Mesenchymal stem cell (in vitro differentiated cells and primary cell): ENCODE data around the gene IQSEC2.
A peak's percentile ranks its signal among the peaks of the same experiment; 100 is the strongest.

Experiments
- DNase-seq: peaks from one replicate; pipeline ENCODE4 v3.0.0-alpha.2; 2013
- H2AFZ ChIP-seq: one replicate; pipeline ENCODE4 v1.6.1; 2013; ENCODE audit warnings: low read depth, mild to moderate bottlenecking, control low read depth, inconsistent platforms, low read length, moderate library complexity
- H2AK5ac ChIP-seq: 2 replicates; pipeline ENCODE4 v1.6.1; 2013; ENCODE audit warnings: low read length, moderate library complexity, mild to moderate bottlenecking, inconsistent platforms; ENCODE audit not compliant: severe bottlenecking
- H2BK120ac ChIP-seq: one replicate; pipeline ENCODE4 v1.6.1; 2013; ENCODE audit warnings: low read depth, mild to moderate bottlenecking, inconsistent platforms, low read length, moderate library complexity
- H2BK12ac ChIP-seq, 2 experiments: one replicate each; pipeline ENCODE4 v1.6.1; 2013; ENCODE audit warnings: inconsistent platforms in 2 of 2, low read length in 2 of 2, mild to moderate bottlenecking in 2 of 2, moderate library complexity in 2 of 2, control low read depth in 1 of 2
- H2BK15ac ChIP-seq: one replicate; pipeline ENCODE4 v1.6.1; 2013; ENCODE audit warnings: mild to moderate bottlenecking, low read depth, inconsistent platforms; ENCODE audit not compliant: poor library complexity, severe bottlenecking
- H2BK5ac ChIP-seq: 2 replicates; pipeline ENCODE4 v1.6.1; 2013; ENCODE audit warnings: low read depth, mild to moderate bottlenecking, low read length, control low read depth, inconsistent platforms; ENCODE audit not compliant: poor library complexity, severe bottlenecking
- H3K14ac ChIP-seq, 2 experiments: one replicate each; pipeline ENCODE4 v1.6.1; 2013; ENCODE audit warnings: inconsistent platforms in 2 of 2, low read length in 2 of 2, control low read depth in 1 of 2, mild to moderate bottlenecking in 1 of 2, moderate library complexity in 1 of 2
- H3K18ac ChIP-seq, 2 experiments: one replicate each; pipeline ENCODE4 v1.6.1; 2013; ENCODE audit warnings: inconsistent platforms in 2 of 2, low read length in 2 of 2, control low read depth in 1 of 2, low read depth in 1 of 2, mild to moderate bottlenecking in 1 of 2
- H3K23ac ChIP-seq, 2 experiments: one replicate each; pipeline ENCODE4 v1.6.1; 2013; ENCODE audit warnings: inconsistent platforms in 2 of 2, low read length in 2 of 2, mild to moderate bottlenecking in 2 of 2, moderate library complexity in 2 of 2, control low read depth in 1 of 2
- H3K27ac ChIP-seq: 2 replicates; pipeline ENCODE4 v1.5.1; 2013; ENCODE audit warnings: mild to moderate bottlenecking, moderate library complexity, low read length, control low read depth, inconsistent platforms; ENCODE audit not compliant: poor library complexity, severe bottlenecking
- H3K27me3 ChIP-seq, 2 experiments: 2 replicates each; pipeline versions ENCODE4 v1.6.1 to v1.7.0; 2013; ENCODE audit warnings: low read length in 2 of 2, mild to moderate bottlenecking in 2 of 2, moderate library complexity in 2 of 2, control low read depth in 1 of 2, inconsistent platforms in 1 of 2; ENCODE audit not compliant: control insufficient read depth in 1 of 2, insufficient read depth in 1 of 2
- H3K36me3 ChIP-seq, 2 experiments: 2 replicates each; pipeline versions ENCODE4 v1.6.1 to v1.7.0; 2013; ENCODE audit warnings: low read length in 2 of 2, control low read depth in 1 of 2, inconsistent platforms in 1 of 2, low read depth in 1 of 2, mild to moderate bottlenecking in 1 of 2; ENCODE audit not compliant: insufficient read depth in 2 of 2, control insufficient read depth in 1 of 2
- H3K4ac ChIP-seq, 2 experiments: one replicate each; pipeline ENCODE4 v1.6.1; 2013; ENCODE audit warnings: inconsistent platforms in 2 of 2, low read length in 2 of 2, mild to moderate bottlenecking in 2 of 2, moderate library complexity in 2 of 2, control low read depth in 1 of 2, low read depth in 1 of 2
- H3K4me1 ChIP-seq: 2 replicates; pipeline ENCODE4 v1.6.1; 2013; ENCODE audit warnings: low read depth, low read length, control low read depth; ENCODE audit not compliant: control insufficient read depth, insufficient read depth
- H3K4me2 ChIP-seq: 2 replicates; pipeline ENCODE4 v1.6.1; 2013; ENCODE audit warnings: low read length, mild to moderate bottlenecking, inconsistent platforms; ENCODE audit not compliant: poor library complexity, severe bottlenecking
- H3K4me3 ChIP-seq, 2 experiments: 2 replicates each; pipeline versions ENCODE4 v1.5.1 to v1.7.0; 2013; ENCODE audit warnings: low read length in 2 of 2, mild to moderate bottlenecking in 2 of 2, control low read depth in 1 of 2, low read depth in 1 of 2; ENCODE audit not compliant: insufficient read depth in 1 of 2
- H3K79me1 ChIP-seq: replicated peaks from 2 replicates; pipeline ENCODE4 v1.6.1; 2013; ENCODE audit warnings: mild to moderate bottlenecking, control low read depth, low read length, inconsistent platforms; ENCODE audit not compliant: poor library complexity, severe bottlenecking
- H3K9ac ChIP-seq: 2 replicates; pipeline ENCODE4 v1.7.0; 2013; ENCODE audit warnings: mild to moderate bottlenecking, low read length, moderate library complexity
- H3K9me3 ChIP-seq: 2 replicates; pipeline ENCODE4 v1.7.0; 2013; ENCODE audit warnings: mild to moderate bottlenecking, low read length; ENCODE audit not compliant: control insufficient read depth
- H4K8ac ChIP-seq: one replicate; pipeline ENCODE4 v1.6.1; 2013; ENCODE audit warnings: inconsistent platforms, mild to moderate bottlenecking, low read length, moderate library complexity
- H4K91ac ChIP-seq: one replicate; pipeline ENCODE4 v1.6.1; 2013; ENCODE audit warnings: mild to moderate bottlenecking, low read length, inconsistent platforms
- WGBS: methylation state at CpG from one replicate; pipeline ENCODE4 v1.1.7; 2013; ENCODE audit warnings: mixed read lengths; 5-methylcytosine and 5-hydroxymethylcytosine counted together

IQSEC2 gene

DNA sequence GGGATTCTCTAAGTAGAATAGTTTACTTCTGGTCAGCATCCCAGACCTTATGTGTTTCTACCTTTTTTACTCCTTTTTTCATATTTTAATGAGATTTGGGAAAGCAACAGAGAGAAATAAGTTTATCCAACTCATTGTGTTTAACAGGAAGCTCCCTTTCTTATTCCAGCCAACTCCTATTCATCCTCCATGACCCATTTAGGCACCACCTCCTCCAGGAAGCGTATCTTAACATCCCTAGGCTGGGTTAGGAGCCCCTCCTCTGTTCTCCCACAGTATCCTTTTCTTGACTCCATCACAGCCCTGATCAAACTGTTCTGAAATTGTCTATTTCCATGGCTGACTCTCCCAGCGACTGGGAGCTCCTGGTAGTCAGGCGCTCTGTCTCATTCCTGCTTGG lies 18.8 kb upstream of the IQSEC2 start:
- Histone ChIP-seq H3K36me3 (no peaks in the 10 kb centered on the region), H3K18ac (no peak overlapping the region), H3K4ac (no peak overlapping the region), H2BK5ac (no peak overlapping the region), H3K4me2 (no peak overlapping the region), H3K9ac (no peak overlapping the region), H2AK5ac (no peak overlapping the region), H3K14ac (no peak overlapping the region), H4K91ac (no peak overlapping the region), H3K4me1 (no peaks in the 10 kb centered on the region), H3K23ac (no peak overlapping the region), H4K8ac (no peak overlapping the region), H2AFZ (no peak overlapping the region), H3K27me3 (peaks cover 0 to 44% of the 10 kb centered on the region in 2 experiments), H2BK12ac (no peak overlapping the region), H2BK15ac (no peak overlapping the region), H3K27ac (no peak overlapping the region), H3K9me3 (no peaks in the 10 kb centered on the region), H3K79me1 (no peaks in the 10 kb centered on the region), H3K4me3 (no peak overlapping the region), H2BK120ac (no peak overlapping the region)
- no peak for DNase-seq
- WGBS, result 81% methylated on average over 3 of the region's 3 CpGs

DNA sequence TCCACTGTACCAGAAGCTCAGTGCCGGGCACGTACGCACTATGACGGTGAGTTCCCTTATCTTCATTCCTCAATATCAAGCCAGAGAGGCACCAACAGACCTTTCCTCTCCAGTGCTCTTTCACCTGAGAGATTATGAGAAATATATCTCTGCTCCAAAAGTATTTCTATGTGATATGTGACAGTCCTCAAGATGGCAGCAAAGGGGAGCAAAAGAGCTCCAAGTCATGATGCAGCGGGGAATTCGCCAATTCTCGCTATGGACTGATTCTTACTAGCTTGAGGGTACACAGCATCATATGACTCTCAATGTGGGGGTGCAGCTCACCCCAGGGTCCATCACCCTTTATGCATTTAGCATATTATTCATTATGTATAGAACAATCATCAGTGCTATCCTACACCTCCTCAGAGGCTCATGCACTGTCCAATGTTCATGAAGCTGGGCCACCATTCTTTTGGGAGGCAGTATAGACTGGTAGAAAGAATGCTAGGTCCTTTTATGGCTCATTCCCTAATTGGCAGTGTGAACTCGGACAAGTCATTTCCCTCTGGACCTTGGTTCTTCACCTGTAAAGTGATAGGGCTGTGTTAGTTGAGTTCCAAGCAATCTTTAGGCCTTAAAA lies 12.8 kb upstream of the IQSEC2 start:
- peak overlapping the region in 1 of 2 experiments; percentile 15 for H3K4ac ChIP-seq
- no peak overlapping the region for H2BK5ac ChIP-seq
- H4K8ac ChIP-seq, result no peak overlapping the region
- peaks cover 0 to 48% of the 10 kb centered on the region in 2 experiments for H3K27me3 ChIP-seq
- H3K27ac ChIP-seq, result no peak overlapping the region
- H2BK120ac ChIP-seq, result no peak overlapping the region
- no peak for DNase-seq
- H2BK12ac ChIP-seq, result no peak overlapping the region
- H2AK5ac ChIP-seq, result no peak overlapping the region
- H3K79me1 ChIP-seq, result no peaks in the 10 kb centered on the region
- no peak overlapping the region for H2AFZ ChIP-seq
- no peak overlapping the region for H3K18ac ChIP-seq
- no peaks in the 10 kb centered on the region for H3K36me3 ChIP-seq
- no peak overlapping the region for H3K9ac ChIP-seq
- no peaks in the 10 kb centered on the region for H3K4me1 ChIP-seq
- H3K14ac ChIP-seq, result no peak overlapping the region
- H2BK15ac ChIP-seq, result no peak overlapping the region
- H3K23ac ChIP-seq, result no peak overlapping the region
- 98% methylated on average over 6 of the region's 8 CpGs for WGBS
- H3K9me3 ChIP-seq, result no peaks in the 10 kb centered on the region
- no peak overlapping the region for H4K91ac ChIP-seq
- H3K4me2 ChIP-seq, result no peak overlapping the region
- no peak overlapping the region for H3K4me3 ChIP-seq

DNA sequence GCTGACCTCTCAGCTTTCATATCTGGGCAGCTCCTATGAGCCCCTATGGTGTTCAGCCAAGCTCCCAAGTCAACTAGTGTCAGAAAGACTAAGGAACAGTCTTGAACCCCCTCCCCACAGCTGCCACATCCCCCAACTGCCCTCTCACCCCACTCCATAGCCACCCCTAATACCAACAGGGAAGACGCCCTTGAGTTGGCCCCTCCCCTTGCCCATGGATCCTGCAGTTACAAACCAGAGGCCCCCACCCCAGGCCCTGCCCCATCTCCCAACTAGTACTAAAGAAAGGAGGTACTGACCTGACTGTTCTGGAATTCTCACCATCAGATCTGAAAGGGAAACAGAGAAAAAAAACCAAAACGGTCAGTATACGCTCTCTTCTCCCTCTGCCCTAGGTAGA lies 10.2 kb upstream of the IQSEC2 start:
- Histone ChIP-seq H3K4me3 (no peak overlapping the region), H3K9me3 (no peaks in the 10 kb centered on the region), H2BK15ac (no peak overlapping the region), H3K27me3 (peaks cover 0 to 53% of the 10 kb centered on the region in 2 experiments), H2BK5ac (no peak overlapping the region), H3K36me3 (no peaks in the 10 kb centered on the region), H2BK12ac (no peak overlapping the region), H3K4ac (no peak overlapping the region), H4K91ac (no peak overlapping the region), H2BK120ac (no peak overlapping the region), H3K14ac (no peak overlapping the region), H2AFZ (no peak overlapping the region), H3K4me2 (no peak overlapping the region), H3K27ac (no peak overlapping the region), H3K79me1 (no peaks in the 10 kb centered on the region), H3K18ac (no peak overlapping the region), H3K4me1 (peaks cover 16% of the 10 kb centered on the region), H4K8ac (no peak overlapping the region), H3K9ac (no peak overlapping the region), H2AK5ac (no peak overlapping the region), H3K23ac (no peak overlapping the region)
- 93% methylated on average over 3 of the region's 3 CpGs for WGBS
- DNase-seq, result no peak

DNA sequence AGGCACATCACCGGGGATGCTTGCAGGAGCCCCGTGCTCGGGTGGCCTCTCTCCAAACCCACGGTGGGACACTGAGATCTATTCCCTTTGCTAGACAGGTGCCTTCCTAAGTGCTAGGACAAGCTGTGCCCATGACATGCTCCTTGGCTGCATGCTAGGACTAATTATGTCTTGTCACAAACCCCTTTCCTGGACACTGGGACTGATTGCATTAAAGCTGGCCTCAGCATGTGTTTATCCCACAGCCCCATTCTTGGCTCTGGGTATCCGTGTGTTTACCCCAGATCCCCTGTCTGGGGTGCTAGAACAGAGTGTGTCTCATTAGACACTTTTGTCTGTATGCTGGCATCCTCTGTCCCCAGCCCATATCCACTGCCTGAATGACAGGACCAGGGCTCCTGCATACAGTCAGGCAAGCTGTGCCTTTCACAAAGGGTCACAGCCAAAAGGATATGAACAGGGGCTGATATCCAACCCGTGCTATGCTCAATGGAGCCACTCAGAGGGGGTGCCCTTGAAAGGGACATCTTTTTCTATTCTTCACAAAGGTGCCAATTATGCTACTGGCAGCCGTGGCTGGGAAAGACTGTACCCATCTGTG lies 9.2 kb upstream of the IQSEC2 start:
- Histone ChIP-seq H2BK12ac (no peak overlapping the region), H3K27me3 (peaks cover 0 to 57% of the 10 kb centered on the region in 2 experiments), H3K27ac (no peak overlapping the region), H2AFZ (no peak overlapping the region), H4K8ac (no peak overlapping the region), H4K91ac (no peak overlapping the region), H3K9me3 (no peaks in the 10 kb centered on the region), H3K23ac (no peak overlapping the region), H3K79me1 (no peaks in the 10 kb centered on the region), H2BK120ac (no peak overlapping the region), H3K14ac (no peak overlapping the region), H3K4me1 (peaks cover 16% of the 10 kb centered on the region), H3K9ac (no peak overlapping the region), H3K4ac (no peak overlapping the region), H2BK15ac (no peak overlapping the region), H2BK5ac (no peak overlapping the region), H3K4me3 (no peak overlapping the region), H3K4me2 (no peak overlapping the region), H2AK5ac (no peak overlapping the region), H3K18ac (no peak overlapping the region), H3K36me3 (no peaks in the 10 kb centered on the region)
- DNase-seq, result no peak
- 84% methylated on average over 7 of the region's 7 CpGs for WGBS
